NCI-H774 (cell line): Measurements from ENCODE around the gene C5.

ENCODE experiments used
- DNase-seq: peaks from one replicate; lab custom pipeline; 2025; lab: John Stamatoyannopoulos, UW

The C5 gene

GRCh38 chr9:120941046-120941770 is 108.9 kb downstream of the C5 start:
- DNase-seq, result no peak

GRCh38 chr9:120940573-120940972 is 109.5 kb downstream of the C5 start:
- DNase-seq, result no peak

DNA sequence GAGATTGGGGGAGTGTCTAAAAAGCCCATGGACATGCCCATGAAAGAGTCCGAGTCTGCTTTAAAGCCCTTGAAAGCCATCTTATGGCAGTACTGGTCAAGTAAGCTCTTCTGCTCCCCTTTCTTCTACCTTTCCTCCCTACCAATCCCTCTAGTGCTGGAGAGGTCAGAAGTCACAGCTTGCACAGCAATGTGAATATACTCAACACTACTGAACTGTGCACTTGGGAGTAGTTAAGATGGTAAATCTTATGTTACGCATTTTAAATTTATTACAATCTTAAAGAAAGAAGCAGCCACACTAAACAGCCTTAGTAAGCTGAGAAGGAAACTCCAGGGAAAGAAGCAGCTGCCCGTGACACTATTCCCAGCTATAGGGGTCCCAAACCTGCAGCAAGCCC is 111.2 kb downstream of the C5 start:
- no peak for DNase-seq

- no peak for DNase-seq
These were observed 112.5 kb downstream of the C5 start for GRCh38 chr9:120937596-120937995.

DNA sequence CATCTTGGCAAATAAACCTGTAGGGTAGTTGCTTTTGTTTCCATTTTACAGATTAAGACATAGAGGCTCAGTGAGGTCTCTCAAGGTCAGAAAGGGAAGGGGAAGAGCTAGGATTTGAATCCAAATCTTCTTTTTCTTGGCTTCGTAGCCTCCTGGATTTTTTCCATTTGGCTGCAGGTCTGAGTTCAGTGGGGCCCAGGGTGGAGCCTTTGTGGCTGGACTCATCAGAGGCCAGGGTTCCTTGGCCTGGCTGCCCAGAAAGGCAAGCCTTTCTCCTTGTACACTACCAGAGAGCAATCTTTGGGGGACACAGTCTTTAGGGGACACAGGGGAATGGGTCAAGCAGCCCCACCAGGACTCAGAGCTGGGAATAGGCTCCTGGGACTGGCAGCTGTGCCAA is 112.9 kb downstream of the C5 start:
- no peak for DNase-seq

- no peak for DNase-seq
These were observed 113.3 kb downstream of the C5 start for GRCh38 chr9:120936764-120937122.

- DNase-seq, result peak; percentile 88
These were observed 113.9 kb downstream of the C5 start for GRCh38 chr9:120936011-120936763.

- peak; percentile 89 for DNase-seq
These were observed 114.7 kb downstream of the C5 start for GRCh38 chr9:120935383-120935857.

GRCh38 chr9:120934281-120934680 is 115.8 kb downstream of the C5 start:
- no peak for DNase-seq

GRCh38 chr9:120933310-120934055 is 116.6 kb downstream of the C5 start:
- no peak for DNase-seq

DNA sequence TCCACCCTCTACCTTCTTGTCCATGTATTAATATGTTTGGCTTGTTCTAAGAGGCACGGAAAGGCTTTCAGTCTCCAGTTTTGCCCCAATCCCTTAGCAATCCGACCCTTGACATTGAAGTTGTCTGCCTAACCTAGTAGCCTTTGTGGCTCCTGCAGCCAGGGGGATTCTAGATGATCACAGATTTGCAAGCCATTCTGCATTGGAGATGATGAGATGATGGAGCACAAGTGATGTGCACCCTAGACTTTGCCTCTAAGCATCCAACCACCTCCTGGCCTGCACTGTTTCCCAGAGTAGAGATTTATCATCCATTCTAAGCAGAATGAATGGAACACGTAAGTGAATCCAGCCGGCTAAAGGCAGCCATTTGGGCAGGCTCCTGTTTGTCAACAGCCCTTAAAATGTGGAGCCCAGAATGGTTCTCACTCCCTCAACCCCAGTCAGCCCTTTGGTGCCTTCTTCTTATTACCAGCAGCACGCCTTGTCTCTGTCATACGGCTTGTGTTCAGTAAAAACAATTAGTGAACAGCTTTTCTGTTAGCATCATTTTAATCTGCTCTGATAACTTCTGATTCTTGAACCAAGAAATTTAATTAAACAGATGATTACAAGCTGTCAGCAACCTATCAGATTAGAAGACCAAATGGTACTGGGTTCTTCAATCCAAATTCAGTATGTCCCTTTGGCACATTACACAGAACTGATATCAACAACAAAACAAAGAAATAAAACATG is 117.8 kb downstream of the C5 start:
- DNase-seq, result no peak

DNA sequence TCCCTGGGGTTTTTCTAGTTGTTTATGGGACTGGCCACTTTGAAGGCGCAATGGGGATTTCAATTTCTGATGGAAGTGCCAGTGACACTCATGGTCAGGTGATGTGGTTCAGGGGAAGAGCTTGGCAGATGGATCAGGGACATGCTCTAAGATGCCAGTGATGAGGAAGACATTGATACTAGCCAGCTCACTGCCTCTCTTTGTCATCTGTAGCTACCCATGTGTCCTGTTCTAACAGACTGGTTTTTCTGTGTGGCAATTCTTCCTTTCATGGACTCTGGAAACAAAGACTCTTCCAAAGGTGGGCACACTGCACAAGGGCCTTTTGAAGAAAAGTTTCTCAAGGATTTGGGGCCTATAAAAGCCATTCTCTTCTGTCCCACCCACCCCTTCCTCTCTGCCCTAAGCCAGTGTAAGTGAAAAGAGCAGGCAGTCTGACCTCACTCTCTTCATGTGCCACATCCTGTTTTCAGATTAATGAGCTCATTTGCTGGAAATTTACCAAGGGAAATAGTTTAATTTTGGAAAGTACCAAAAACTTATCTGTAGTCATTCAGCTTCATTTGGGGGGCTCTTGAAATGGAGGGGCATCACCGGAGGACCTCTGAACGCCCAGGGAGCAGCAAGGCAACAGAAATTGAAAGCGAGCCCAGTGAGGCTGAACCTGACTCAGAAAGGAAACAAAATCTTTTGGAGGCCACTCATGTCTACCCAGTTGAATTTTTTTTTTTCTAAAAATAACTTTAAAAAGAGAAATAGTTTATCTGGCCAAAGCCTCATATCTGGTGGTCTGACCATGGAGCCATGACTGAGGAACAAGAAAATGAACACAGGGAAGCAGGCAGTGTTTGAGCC is 118.6 kb downstream of the C5 start:
- DNase-seq, result no peak

- no peak for DNase-seq
These were observed 120.8 kb downstream of the C5 start for GRCh38 chr9:120929229-120929791.

GRCh38 chr9:120928483-120929228 is 121.4 kb downstream of the C5 start:
- peak; percentile 71 for DNase-seq

- DNase-seq, result no peak
These were observed 122.0 kb downstream of the C5 start for GRCh38 chr9:120928015-120928482.

GRCh38 chr9:120927269-120928014 is 122.6 kb downstream of the C5 start:
- DNase-seq, result no peak

GRCh38 chr9:120926397-120926928 is 123.6 kb downstream of the C5 start, which contains the start of gene TRAF1:
Gene TRAF1, minus strand, starts transcription at chr9:120926796. Its CDS starts 721 bp downstream, at chr9:120926075.
- DNase-seq, result no peak

GRCh38 chr9:120925535-120926396 is 124.3 kb downstream of the C5 start:
- DNase-seq, result no peak
